K562 (cell line): ENCODE results near the gene EGR4. TPM values are rescaled to one million over a fixed set of nuclear protein-coding genes. Genes with fewer than 3 reads are reported as not detected.

ENCODE experiments used
- ATAC-seq: fragments of 200-7000 bp; cut with Tn5 transposase; 3 replicates; pipeline ENCODE4 v1.9.1; 2020; ENCODE audit warnings: moderate library complexity
- BruUV-seq: library from RNA; stranded (reverse); fragments of 400-500 nt; replicated peaks from 2 replicates; lab custom pipeline; 2021; lab: Mats Ljungman, UMichigan
- CTCF ChIA-PET: fragments of 300-600 bp; formaldehyde crosslinking; extraction: SDS; loops from one replicate; lab custom pipeline; 2021; ENCODE audit warnings: low intra/inter-chr PET ratio; lab: Yijun Ruan, JAX
- POLR2A ChIA-PET: fragments of 300-600, 350-650 bp; sonication (Branson Sonifier 250); formaldehyde crosslinking; extraction: SDS; loops from one replicate; lab custom pipeline; 2021; ENCODE audit warnings: antibody characterized with exemption, inconsistent platforms; lab: Yijun Ruan, JAX
- DNase-seq, 4 experiments: peaks; one replicate each; pipeline versions ENCODE4 v3.0.0 to v3.0.0-alpha.2; 2011 to 2018; ENCODE audit warnings: low spot score in 3 of 4, mixed read lengths in 3 of 4; ENCODE audit errors: extremely low read depth in 1 of 4
- FAIRE-seq: peaks from 2 replicates; lab custom pipeline; 2011; peaks lifted over from hg19 to GRCh38; lab: Jason Lieb, UNC
- H2AFZ ChIP-seq: 2 replicates; pipeline ENCODE4 v1.6.0; 2011; ENCODE audit warnings: low read depth, low read length, control low read depth, inconsistent platforms
- H3K27ac ChIP-seq: fragments of 200-600 bp; 3 replicates; pipeline ENCODE4 v1.8.0; 2011; ENCODE audit warnings: low read depth, mild to moderate bottlenecking, control low read depth, inconsistent platforms, low read length, moderate library complexity, mixed read lengths; ENCODE audit errors: extremely low read depth
- H3K27me3 ChIP-seq, 2 experiments: fragments of 300-600 bp in 1 of 2; 2 replicates in 1 of 2; 3 replicates in 1 of 2; pipeline versions ENCODE4 v1.6.0 to v1.8.0; 2011; ENCODE audit warnings: inconsistent platforms in 2 of 2, low read length in 2 of 2, mild to moderate bottlenecking in 1 of 2, mixed read lengths in 1 of 2, moderate library complexity in 1 of 2; ENCODE audit not compliant: control insufficient read depth in 2 of 2, insufficient read depth in 2 of 2
- H3K36me3 ChIP-seq: fragments of 300-600 bp; 3 replicates; pipeline ENCODE4 v1.8.0; 2011; ENCODE audit warnings: mild to moderate bottlenecking, low read length, inconsistent platforms; ENCODE audit not compliant: control insufficient read depth, insufficient read depth
- H3K4me1 ChIP-seq, 2 experiments: fragments of 200-600 bp in 1 of 2; replicated peaks in 1 of 2; 2 replicates in 1 of 2; 3 replicates in 1 of 2; pipeline versions ENCODE4 v1.5.1 to v1.8.0; 2011; ENCODE audit warnings: inconsistent platforms in 2 of 2, low read length in 2 of 2, mild to moderate bottlenecking in 1 of 2, mixed read lengths in 1 of 2, moderate library complexity in 1 of 2; ENCODE audit not compliant: control insufficient read depth in 2 of 2, insufficient read depth in 2 of 2
- H3K4me2 ChIP-seq: 2 replicates; pipeline ENCODE4 v1.6.1; 2011; ENCODE audit warnings: low read length, control low read depth, inconsistent platforms, mixed read lengths; ENCODE audit not compliant: insufficient read depth
- H3K4me3 ChIP-seq: fragments of 200-600 bp; sonication (generic), shearing (Covaris generic); 2 replicates; pipeline ENCODE4 v1.5.1; 2016; ENCODE audit warnings: control low read depth, inconsistent platforms
- H3K79me2 ChIP-seq: fragments of 200-600 bp; 3 replicates; pipeline ENCODE4 v1.8.0; 2011; ENCODE audit warnings: low read length, inconsistent platforms; ENCODE audit not compliant: control insufficient read depth, insufficient read depth
- H3K9ac ChIP-seq, 2 experiments: 2 replicates each; pipeline versions ENCODE4 v1.6.0 to v1.6.1; 2011; ENCODE audit warnings: low read depth in 2 of 2, low read length in 2 of 2, control low read depth in 1 of 2, inconsistent platforms in 1 of 2, mild to moderate bottlenecking in 1 of 2, mixed read lengths in 1 of 2; ENCODE audit not compliant: insufficient read depth in 1 of 2
- H3K9me1 ChIP-seq: one replicate; pipeline ENCODE4 v1.6.0; 2011; ENCODE audit warnings: inconsistent platforms, mild to moderate bottlenecking, low read length, moderate library complexity; ENCODE audit not compliant: control insufficient read depth, insufficient read depth
- H3K9me3 ChIP-seq: replicated peaks from 2 replicates; pipeline ENCODE4 v1.5.1; 2011; ENCODE audit warnings: low read depth, low read length, inconsistent platforms; ENCODE audit not compliant: control insufficient read depth, insufficient read depth
- H4K20me1 ChIP-seq: replicated peaks from 2 replicates; pipeline ENCODE4 v1.6.1; 2011; ENCODE audit warnings: low read length, inconsistent platforms, mixed read lengths; ENCODE audit not compliant: control insufficient read depth, insufficient read depth
- CREB1 ChIP-seq, 2 experiments: sonication (generic) in 1 of 2; formaldehyde crosslinking in 1 of 2; IDR thresholded peaks; 2 replicates each; pipeline versions ENCODE4 v1.6.1 to v1.8.0; 2012 to 2022; ENCODE audit warnings: inconsistent platforms in 1 of 2, mild to moderate bottlenecking in 1 of 2, missing genetic modification reagents in 1 of 2, moderate library complexity in 1 of 2
- DPF2 ChIP-seq: fragments of 450-650 bp; IDR thresholded peaks from 2 replicates; pipeline ENCODE4 v1.6.1; 2016
- JUN ChIP-seq, 2 experiments: sonication (generic) in 1 of 2; formaldehyde crosslinking in 1 of 2; IDR thresholded peaks; 2 replicates each; pipeline versions ENCODE4 v1.6.1 to v1.8.0; 2012 to 2022; ENCODE audit warnings: borderline replicate concordance in 2 of 2, mild to moderate bottlenecking in 2 of 2, improper control_type of control experiment in 1 of 2, low read depth in 1 of 2, low read length in 1 of 2, missing genetic modification reagents in 1 of 2
- MEF2A ChIP-seq: IDR thresholded peaks from 2 replicates; pipeline ENCODE4 v1.6.1; 2011; ENCODE audit warnings: low read depth, mild to moderate bottlenecking, low read length, moderate library complexity; ENCODE audit not compliant: control insufficient read depth
- NCOA6 ChIP-seq: fragments of 450-650 bp; IDR thresholded peaks from 2 replicates; pipeline ENCODE4 v1.6.1; 2017; ENCODE audit warnings: mild to moderate bottlenecking
- SMARCA5 ChIP-seq: fragments of 450-650 bp; IDR thresholded peaks from 2 replicates; pipeline ENCODE4 v1.6.1; 2016
- TAF9B ChIP-seq: fragments of 450-650 bp; IDR thresholded peaks from 2 replicates; pipeline ENCODE4 v1.6.1; 2018; ENCODE audit warnings: mild to moderate bottlenecking; ENCODE audit not compliant: partially characterized antibody
- TAL1 ChIP-seq: fragments of 450-650 bp; IDR thresholded peaks from 2 replicates; pipeline ENCODE4 v1.6.1; 2016; ENCODE audit warnings: mild to moderate bottlenecking
- YY1 ChIP-seq, 3 experiments: IDR thresholded peaks; 2 replicates each; pipeline ENCODE4 v1.6.1; 2011; ENCODE audit warnings: low read length in 2 of 3, mild to moderate bottlenecking in 2 of 3, moderate library complexity in 2 of 3, borderline replicate concordance in 1 of 3, control low read depth in 1 of 3, low read depth in 1 of 3; ENCODE audit not compliant: insufficient read depth in 3 of 3, insufficient replicate concordance in 2 of 3, control insufficient read depth in 1 of 3, insufficient read length in 1 of 3; ENCODE audit errors: extremely low read depth in 1 of 3
- ZNF217 ChIP-seq: sonication (generic); formaldehyde crosslinking; IDR thresholded peaks from 2 replicates; pipeline ENCODE4 v1.8.0; 2022; ENCODE audit warnings: mild to moderate bottlenecking, missing genetic modification reagents
- ZNF77 ChIP-seq: fragments of 250-450 bp; sonication (Bioruptor Pico); IDR thresholded peaks from 2 replicates; pipeline ENCODE4 v1.5.0; 2020
- WGBS: fragments of 100-300 bp; shearing (Covaris generic); methylation state at CpG from one replicate; pipeline ENCODE4 v1.1.6; 2016; ENCODE audit warnings: low coverage, mixed read lengths; ENCODE audit not compliant: insufficient coverage; ENCODE audit errors: missing lambda C conversion rate; 5-methylcytosine and 5-hydroxymethylcytosine counted together
- in situ Hi-C: fragments of 300-500 bp; cut with MboI; formaldehyde crosslinking; loops from 4 replicates; pipeline ENCODE4 v1.15.0; 2018; ENCODE audit warnings: inconsistent platforms, mixed read lengths
- intact Hi-C: fragments of 100-400 bp; cut with micrococcal nuclease; formaldehyde crosslinking; loops from 2 replicates; pipeline ENCODE4 v1.14.2; 2022
- polyA plus RNA-seq, 8 experiments: library from polyadenylated mRNA; depleted of rRNA in 4 of 8; stranded (reverse) in 5 of 8; unstranded in 3 of 8; fragments of >200 nt; fragmentation: Nextera tagmentation in 2 of 8; fragmentation: Illumina TruSeq in 1 of 8; extraction: Ambion mirVana in 2 of 8; extraction: Trizol in 1 of 8; gene quantifications; 2 replicates each; pipeline versions ENCODE4 v1.2.1 to v1.2.3, GENCODE V29; 2011 to 2014; ENCODE audit warnings: inconsistent platforms in 1 of 8, missing spikeins in 1 of 8
- total RNA-seq, 7 experiments: library from RNA; depleted of rRNA in 6 of 7; stranded (reverse); fragments of >200 nt in 6 of 7; fragmentation: Illumina TruSeq in 2 of 7; extraction: Trizol in 2 of 7; gene quantifications; 2 replicates each; pipeline versions ENCODE4 v1.2.1 to v1.2.3, GENCODE V29; 2011 to 2021; ENCODE audit warnings: low replicate concordance in 1 of 7
- TF ChIP-seq, protein P1 (sequence below): sonication (generic); formaldehyde crosslinking; IDR thresholded peaks from 2 replicates; pipeline ENCODE4 v1.8.0; 2022; ENCODE audit warnings: mild to moderate bottlenecking, missing genetic modification reagents, borderline replicate concordance
- TF ChIP-seq, protein P2 (sequence below), 2 experiments: IDR thresholded peaks; 2 replicates each; pipeline ENCODE4 v1.6.1; 2012; ENCODE audit warnings: improper control_type of control experiment in 2 of 2, low read depth in 2 of 2, low read length in 2 of 2, borderline replicate concordance in 1 of 2
- TF ChIP-seq, protein P3 (sequence below): fragments of 450-650 bp; formaldehyde crosslinking; IDR thresholded peaks from 2 replicates; pipeline ENCODE4 v1.4.0; 2020; ENCODE audit warnings: mild to moderate bottlenecking

The EGR4 gene
- total and polyA plus RNA-seq, 9 of the 15 experiments (the other 6 are each of a cell fraction or from before 2014, with no cell fraction given) = not detected

DNA sequence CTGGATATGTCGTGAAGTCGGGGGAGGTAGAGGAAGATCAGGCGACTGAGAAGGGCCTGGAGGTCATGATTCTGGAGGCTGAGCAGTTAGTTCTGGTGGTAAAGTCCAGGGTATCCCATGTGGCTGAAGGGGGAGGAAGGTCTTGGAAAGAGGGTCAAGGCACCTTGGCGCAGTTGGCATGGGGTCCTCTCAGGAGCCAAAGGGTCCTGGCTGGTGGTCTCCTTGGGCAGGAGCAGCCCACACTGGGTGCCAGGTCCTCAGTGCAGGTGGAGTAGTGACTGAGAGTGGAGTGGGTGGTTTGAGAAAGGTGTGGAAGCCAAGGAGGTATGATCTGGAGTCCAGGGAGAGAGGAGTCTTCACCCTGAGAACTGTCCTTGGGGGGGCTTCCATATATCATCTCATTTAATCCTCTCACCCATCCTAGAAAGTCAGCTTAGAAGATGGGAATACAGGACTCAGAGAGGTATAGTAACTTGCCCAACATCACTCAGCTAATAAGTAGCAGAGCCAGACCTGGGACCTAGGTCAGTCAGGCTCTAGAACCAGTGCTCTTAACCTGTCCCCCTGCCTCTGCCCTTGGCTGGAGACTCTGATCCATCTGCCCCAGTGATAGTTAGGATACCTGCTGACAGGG is 33.5 kb downstream of the EGR4 start (continued):
- TF ChIP-seq, protein P1, sequence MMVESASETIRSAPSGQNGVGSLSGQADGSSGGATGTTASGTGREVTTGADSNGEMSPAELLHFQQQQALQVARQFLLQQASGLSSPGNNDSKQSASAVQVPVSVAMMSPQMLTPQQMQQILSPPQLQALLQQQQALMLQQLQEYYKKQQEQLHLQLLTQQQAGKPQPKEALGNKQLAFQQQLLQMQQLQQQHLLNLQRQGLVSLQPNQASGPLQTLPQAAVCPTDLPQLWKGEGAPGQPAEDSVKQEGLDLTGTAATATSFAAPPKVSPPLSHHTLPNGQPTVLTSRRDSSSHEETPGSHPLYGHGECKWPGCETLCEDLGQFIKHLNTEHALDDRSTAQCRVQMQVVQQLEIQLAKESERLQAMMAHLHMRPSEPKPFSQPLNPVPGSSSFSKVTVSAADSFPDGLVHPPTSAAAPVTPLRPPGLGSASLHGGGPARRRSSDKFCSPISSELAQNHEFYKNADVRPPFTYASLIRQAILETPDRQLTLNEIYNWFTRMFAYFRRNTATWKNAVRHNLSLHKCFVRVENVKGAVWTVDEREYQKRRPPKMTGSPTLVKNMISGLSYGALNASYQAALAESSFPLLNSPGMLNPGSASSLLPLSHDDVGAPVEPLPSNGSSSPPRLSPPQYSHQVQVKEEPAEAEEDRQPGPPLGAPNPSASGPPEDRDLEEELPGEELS = no peak
- no peak for TF ChIP-seq SMARCA5
- TF ChIP-seq YY1 (IDR thresholded peaks at IDR 0.05; ENCODE audit: borderline replicate concordance in 1 of 3, control insufficient read depth in 1 of 3, extremely low read depth in 1 of 3, insufficient read depth in 3 of 3, insufficient read length in 1 of 3, insufficient replicate concordance in 2 of 3, low read depth in 1 of 3, low read length in 2 of 3) = no peak
- TF ChIP-seq, all 486 proteins: peak for 0

DNA sequence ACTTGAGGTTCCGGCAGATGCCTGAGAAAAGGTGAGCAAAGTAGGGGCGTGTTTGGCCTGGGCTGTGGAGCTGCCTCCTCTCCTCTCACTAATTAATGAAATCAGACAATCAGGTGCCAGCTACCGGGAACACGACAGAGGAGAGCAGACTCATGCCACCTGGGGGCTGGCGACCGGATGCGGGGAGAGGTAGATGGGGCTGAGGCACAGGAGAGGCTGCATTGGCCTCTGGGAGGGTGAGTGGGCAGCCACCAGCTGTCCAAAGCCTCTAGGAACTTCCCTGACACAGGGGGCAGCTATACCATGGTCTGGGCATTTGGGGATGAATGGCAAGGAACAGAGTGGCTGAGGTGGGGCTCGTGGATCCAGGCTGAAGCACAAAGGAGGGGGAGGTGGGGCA is 34.1 kb downstream of the EGR4 start:
- FAIRE-seq = no peak
- 56% methylated on average over 8 of the region's 8 CpGs for WGBS
- CTCF ChIA-PET = interaction anchor here (1.0 to 2.0 kb wide), 2 partner anchors 101 to 366 kb away, joined by 3 to 10 read pairs; no protein-coding TSS in a partner anchor
- TF ChIP-seq ZNF77 (no peak), MEF2A (no peak), JUN (IDR thresholded peaks at IDR 0.05; ENCODE audit: borderline replicate concordance, low read depth, low read length) (no peak), JUN (CRISPR knock-in tag; IDR thresholded peaks at IDR 0.05; ENCODE audit: borderline replicate concordance) (no peak), NCOA6 (no peak), ZNF217 (CRISPR knock-in tag) (no peak), TAF9B (no peak), DPF2 (no peak), CREB1 (IDR thresholded peaks at IDR 0.05) (no peak), CREB1 (CRISPR knock-in tag; IDR thresholded peaks at IDR 0.05) (no peak), TAL1 (no peak)
- TF ChIP-seq, protein P2, sequence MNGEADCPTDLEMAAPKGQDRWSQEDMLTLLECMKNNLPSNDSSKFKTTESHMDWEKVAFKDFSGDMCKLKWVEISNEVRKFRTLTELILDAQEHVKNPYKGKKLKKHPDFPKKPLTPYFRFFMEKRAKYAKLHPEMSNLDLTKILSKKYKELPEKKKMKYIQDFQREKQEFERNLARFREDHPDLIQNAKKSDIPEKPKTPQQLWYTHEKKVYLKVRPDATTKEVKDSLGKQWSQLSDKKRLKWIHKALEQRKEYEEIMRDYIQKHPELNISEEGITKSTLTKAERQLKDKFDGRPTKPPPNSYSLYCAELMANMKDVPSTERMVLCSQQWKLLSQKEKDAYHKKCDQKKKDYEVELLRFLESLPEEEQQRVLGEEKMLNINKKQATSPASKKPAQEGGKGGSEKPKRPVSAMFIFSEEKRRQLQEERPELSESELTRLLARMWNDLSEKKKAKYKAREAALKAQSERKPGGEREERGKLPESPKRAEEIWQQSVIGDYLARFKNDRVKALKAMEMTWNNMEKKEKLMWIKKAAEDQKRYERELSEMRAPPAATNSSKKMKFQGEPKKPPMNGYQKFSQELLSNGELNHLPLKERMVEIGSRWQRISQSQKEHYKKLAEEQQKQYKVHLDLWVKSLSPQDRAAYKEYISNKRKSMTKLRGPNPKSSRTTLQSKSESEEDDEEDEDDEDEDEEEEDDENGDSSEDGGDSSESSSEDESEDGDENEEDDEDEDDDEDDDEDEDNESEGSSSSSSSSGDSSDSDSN (IDR thresholded peaks at IDR 0.05; ENCODE audit: borderline replicate concordance in 1 of 2, low read depth in 2 of 2, low read length in 2 of 2) = no peak
- TF ChIP-seq, protein P3, sequence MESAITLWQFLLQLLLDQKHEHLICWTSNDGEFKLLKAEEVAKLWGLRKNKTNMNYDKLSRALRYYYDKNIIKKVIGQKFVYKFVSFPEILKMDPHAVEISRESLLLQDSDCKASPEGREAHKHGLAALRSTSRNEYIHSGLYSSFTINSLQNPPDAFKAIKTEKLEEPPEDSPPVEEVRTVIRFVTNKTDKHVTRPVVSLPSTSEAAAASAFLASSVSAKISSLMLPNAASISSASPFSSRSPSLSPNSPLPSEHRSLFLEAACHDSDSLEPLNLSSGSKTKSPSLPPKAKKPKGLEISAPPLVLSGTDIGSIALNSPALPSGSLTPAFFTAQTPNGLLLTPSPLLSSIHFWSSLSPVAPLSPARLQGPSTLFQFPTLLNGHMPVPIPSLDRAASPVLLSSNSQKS (CRISPR knock-in tag) = no peak

More for the DNA sequence above, 34.1 kb downstream of the EGR4 start:
- ATAC-seq (no peak), DNase-seq (no peak)
- Histone ChIP-seq H3K9me3 (no peaks in the 10 kb centered on the region), H3K9ac (peak overlapping the region in 1 of 2 experiments; percentile 26; a peak in 1 of 4 replicates), H3K27me3 (no peaks in the 10 kb centered on the region), H3K36me3 (peaks cover 8% of the 10 kb centered on the region; the same call in 2 of the 3 replicates), H3K4me2 (no peak overlapping the region), H3K4me3 (no peak overlapping the region), H3K9me1 (no peaks in the 10 kb centered on the region), H3K79me2 (no peaks in the 10 kb centered on the region), H3K4me1 (peaks cover 2 to 19% of the 10 kb centered on the region in 2 experiments; a peak in 2 of 5 replicates), H4K20me1 (peaks cover 6% of the 10 kb centered on the region; the same call in 1 of the 2 replicates), H3K27ac (no peak overlapping the region), H2AFZ (no peak overlapping the region)
- in situ Hi-C loops = no loop called here
- intact Hi-C loops = loop anchor here (5.0 to 10.0 kb wide), 2 partner anchors 82 to 274 kb away; no protein-coding TSS in a partner anchor
- POLR2A ChIA-PET = interaction anchor here (0.7 kb wide), 2 partner anchors 21 to 82 kb away, joined by 4 to 5 read pairs; no protein-coding TSS in a partner anchor
- no TSS peak for BruUV-seq
